GM19239 (cell line): Measurements from ENCODE around the gene RMI1.
"Not testable (repeated sequence)": the region's sequence is repeated elsewhere in the genome, so short reads cannot be mapped to it uniquely, and the experiment has no call there.

Experiments
- DNase-seq: peaks from one replicate; pipeline ENCODE4 v3.0.0; 2011; ENCODE audit warnings: low spot score; ENCODE audit not compliant: insufficient read length
- FAIRE-seq: peaks from 2 replicates; lab custom pipeline; 2011; peaks lifted over from hg19 to GRCh38; lab: Jason Lieb, UNC

Gene RMI1

GRCh38 chr9:84000186-84000585, 19.6 kb downstream of the RMI1 start:
- FAIRE-seq (no peak), DNase-seq (no peak)

- peak; percentile 84 for FAIRE-seq
Observed at GRCh38 chr9:84001621-84002020, 21.0 kb downstream of the RMI1 start.

DNA sequence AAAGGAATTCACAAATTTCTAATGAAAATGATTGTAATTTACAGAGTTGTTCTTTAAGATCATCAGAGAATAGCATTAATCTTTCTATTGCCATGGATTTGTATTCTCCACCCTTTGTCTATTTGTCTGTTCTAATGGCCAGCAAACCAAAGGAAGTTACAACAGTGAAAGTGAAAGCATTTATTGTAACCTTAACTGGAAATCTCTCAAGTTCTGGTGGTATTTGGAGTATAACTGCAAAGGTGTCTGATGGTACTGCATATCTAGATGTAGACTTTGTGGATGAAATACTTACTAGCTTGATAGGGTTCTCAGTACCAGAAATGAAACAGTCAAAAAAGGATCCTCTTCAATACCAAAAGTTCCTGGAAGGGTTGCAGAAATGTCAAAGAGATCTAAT, 21.7 kb downstream of the RMI1 start:
- DNase-seq (no peak), FAIRE-seq (peak; percentile 83)

More at GRCh38 chr9:84001621-84002020, 21.0 kb downstream of the RMI1 start:
- no peak for DNase-seq

- DNase-seq (no peak), FAIRE-seq (no peak)
Observed at GRCh38 chr9:84003246-84003645, 22.6 kb downstream of the RMI1 start.

DNA sequence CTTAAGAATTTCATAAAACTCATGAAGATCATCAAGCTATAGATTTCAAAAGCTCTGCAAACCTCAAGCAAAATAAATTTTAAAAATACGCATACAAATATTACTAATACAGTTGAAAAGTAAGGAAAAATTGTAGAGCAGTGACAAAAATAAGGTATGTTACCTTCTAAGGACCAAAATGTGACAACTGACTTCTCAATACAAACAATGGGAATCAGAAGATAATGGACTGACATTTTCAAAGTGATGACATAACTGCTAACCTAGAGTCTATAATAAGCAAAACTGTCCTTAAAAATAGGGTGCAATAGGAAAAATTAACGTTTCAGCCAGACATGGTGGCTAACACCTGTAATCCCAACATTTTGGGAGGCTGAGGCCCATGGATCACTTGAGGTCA, 27.1 kb downstream of the RMI1 start:
- DNase-seq (no peak), FAIRE-seq (no peak)

GRCh38 chr9:84024041-84024575, 43.5 kb downstream of the RMI1 start:
- no peak for DNase-seq
- FAIRE-seq: no peak

DNA sequence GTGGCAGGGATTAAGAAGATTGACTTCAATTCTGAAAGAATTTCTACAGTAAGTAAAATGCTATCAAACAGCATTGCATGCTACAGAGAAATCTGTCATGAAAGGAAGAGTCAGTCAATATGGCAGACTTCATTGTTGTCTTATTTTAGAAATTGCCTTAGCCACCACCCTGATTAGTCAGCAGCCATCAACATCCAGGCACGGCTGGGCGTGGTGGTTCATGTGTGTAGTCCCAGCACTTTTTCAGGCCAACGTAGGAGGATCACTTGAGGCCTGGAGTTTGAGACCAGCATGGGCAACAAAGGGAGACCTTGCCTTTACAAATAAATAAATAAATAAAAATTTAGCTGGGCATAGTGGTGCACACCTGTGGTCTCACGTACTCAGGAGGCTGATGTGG, 46.6 kb downstream of the RMI1 start:
- FAIRE-seq: no peak
- no peak for DNase-seq

DNA sequence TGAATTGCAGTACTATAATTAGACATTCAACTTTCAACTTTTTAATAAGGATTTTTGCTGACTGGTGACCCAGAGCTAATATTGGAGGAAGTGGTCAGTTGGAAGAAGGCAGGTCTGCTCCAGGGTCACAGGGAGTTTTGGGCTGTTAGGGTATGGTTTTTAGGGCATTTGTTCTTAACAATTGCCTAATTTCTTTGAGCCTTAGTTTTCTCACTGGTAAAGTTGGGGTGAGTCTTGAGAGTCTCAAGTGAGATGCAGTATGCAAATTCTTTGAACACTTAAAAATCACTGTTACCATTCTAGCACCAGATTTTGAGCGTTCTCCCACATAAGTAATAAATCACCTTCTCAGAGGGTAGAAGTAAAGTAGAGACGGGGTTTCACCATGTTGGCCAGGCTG, 50.9 kb downstream of the RMI1 start:
- FAIRE-seq (no peak), DNase-seq (no peak)

DNA sequence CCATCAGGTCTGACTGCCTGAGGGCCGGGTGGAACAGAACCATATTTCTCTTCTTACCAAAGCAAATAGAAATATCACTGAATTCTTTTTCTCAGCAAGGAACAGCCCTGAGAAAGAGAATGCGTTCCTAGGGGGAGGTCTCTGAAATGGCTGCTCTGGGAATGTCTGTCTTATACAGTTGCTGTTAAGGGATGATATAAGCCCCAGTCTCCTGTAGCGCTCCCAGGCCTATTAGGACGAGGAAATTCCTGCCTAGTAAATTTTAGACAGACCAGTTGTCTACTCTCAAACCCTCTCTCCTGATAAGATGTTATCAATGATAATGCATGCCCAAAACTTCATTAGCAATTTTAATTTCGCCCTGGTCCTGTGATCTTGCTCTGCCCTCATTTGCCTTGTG, 61.3 kb downstream of the RMI1 start:
- not testable (repeated sequence) for DNase-seq, FAIRE-seq

DNA sequence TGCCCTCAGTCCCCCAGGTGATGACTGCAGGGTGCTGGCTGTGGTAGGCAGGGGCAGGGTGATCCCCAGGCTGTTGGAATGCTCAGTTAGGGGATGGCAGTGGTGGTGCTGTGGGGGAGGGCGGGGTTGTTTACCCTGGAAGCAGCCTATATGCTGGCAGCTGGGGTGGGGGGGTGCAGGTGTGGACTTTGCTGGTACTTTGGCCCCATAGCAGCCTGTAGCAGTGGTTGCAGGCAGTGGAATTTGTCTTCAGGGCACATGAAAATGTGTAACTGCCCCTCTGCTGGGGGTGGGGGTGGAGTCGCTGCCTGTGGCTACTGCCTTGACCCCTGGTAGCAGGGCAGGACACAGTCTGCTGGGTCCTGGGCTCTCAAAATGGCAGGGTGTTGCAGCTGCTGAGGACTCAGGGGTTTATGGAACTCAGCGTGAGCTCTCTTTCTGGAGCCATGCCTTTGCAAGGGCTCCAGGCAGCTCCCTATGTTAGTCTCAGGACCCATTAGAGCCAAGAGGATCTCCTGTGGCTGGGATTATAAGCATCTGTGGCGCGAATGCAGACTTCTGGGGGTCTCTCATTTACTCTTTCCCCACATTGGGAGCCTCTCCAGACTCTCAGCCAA, 65.0 kb downstream of the RMI1 start:
- no peak for DNase-seq
- FAIRE-seq: no peak
